ENCODE measurements around the gene COG7. TPM values are rescaled to one million over a fixed set of nuclear protein-coding genes. Genes with fewer than 3 reads are reported as not detected.
A peak's percentile ranks its signal among the peaks of the same experiment; 100 is the strongest.

COG7 gene
- total RNA-seq, 1 experiment from 2014 or later, result 17.9 TPM

- H2AK5ac ChIP-seq (ENCODE audit: insufficient read length, low read length), result no peak overlapping the region
- WGBS (ENCODE audit: extremely low coverage, insufficient read length, low lambda C conversion rate), result no CpG with 5 or more reads among the region's 5 CpGs
Measured at GRCh38 chr16:23365602-23366240, 87.3 kb downstream of the COG7 start.

More at GRCh38 chr16:23365602-23366240, 87.3 kb downstream of the COG7 start:
- H3K9ac ChIP-seq (ENCODE audit: extremely low read depth, insufficient read length, low read length), result no peak overlapping the region
- H3K4me2 ChIP-seq (ENCODE audit: insufficient read depth, insufficient read length, low read length), result no peak overlapping the region
- no peak overlapping the region for H2BK120ac ChIP-seq (ENCODE audit: low read depth, low read length, poor library complexity, severe bottlenecking)
- Mint-ChIP-seq H3K4me1 (peaks cover 9 to 11% of the 10 kb centered on the region in 2 experiments), H3K4me3 (no peak overlapping the region), H3K9me3 (no peaks in the 10 kb centered on the region), H3K36me3 (ENCODE audit: insufficient read depth in 1 of 3, low read depth in 3 of 3) (no peaks in the 10 kb centered on the region), H3K27me3 (ENCODE audit: low read depth) (no peaks in the 10 kb centered on the region; the same call in none of the 2 replicates), H3K27ac (peak overlapping the region in 1 of 3 experiments; percentile 59; a peak in 1 of 7 replicates)
- TF ChIP-seq CTCF (conservative IDR thresholded peaks at IDR 0.05), result no peak
- H4K91ac ChIP-seq (ENCODE audit: insufficient read length, low read depth, low read length), result no peak overlapping the region
- H3K14ac ChIP-seq (ENCODE audit: insufficient read depth, low read length), result no peak overlapping the region
- H2AFZ ChIP-seq (ENCODE audit: low read length), result no peak overlapping the region
- H2BK12ac ChIP-seq (ENCODE audit: insufficient read length, low read depth, low read length), result no peak overlapping the region
- H3K27ac ChIP-seq (ENCODE audit: insufficient read length, low read depth, low read length), result no peak overlapping the region
- H2BK5ac ChIP-seq (ENCODE audit: insufficient read length, low read length), result no peak overlapping the region
- H3K56ac ChIP-seq (ENCODE audit: insufficient read length, low read depth, low read length), result no peak overlapping the region
- H3K23ac ChIP-seq (ENCODE audit: insufficient read length, low read depth, low read length), result no peak overlapping the region
- no peak overlapping the region for H3K18ac ChIP-seq (ENCODE audit: insufficient read length, low read depth, low read length)
- no peak for DNase-seq
- no peak overlapping the region for H2BK15ac ChIP-seq (ENCODE audit: low read depth, low read length)
- no peak overlapping the region for H4K8ac ChIP-seq (replicated peaks; ENCODE audit: insufficient read length, low read depth, low read length)
- peaks cover 2% of the 10 kb centered on the region; the same call in 1 of the 2 replicates for H3K4me1 ChIP-seq (ENCODE audit: insufficient read depth, low read length)
- no peaks in the 10 kb centered on the region; the same call in 1 of the 2 replicates for H3K79me2 ChIP-seq (ENCODE audit: insufficient read depth, low read length)
- no peaks in the 10 kb centered on the region for H4K20me1 ChIP-seq (ENCODE audit: control insufficient read depth, insufficient read depth, insufficient read length)
- H3T11ph ChIP-seq (ENCODE audit: low read length), result no peak overlapping the region
- no peak overlapping the region for H3K4ac ChIP-seq (ENCODE audit: low read depth, low read length)
- no peaks in the 10 kb centered on the region for H3K9me3 ChIP-seq (ENCODE audit: control insufficient read depth, low read depth, low read length)
- no peak overlapping the region for H4K5ac ChIP-seq (ENCODE audit: insufficient read length, low read depth, low read length)
- H3K23me2 ChIP-seq (ENCODE audit: insufficient read length, low read depth, low read length, poor library complexity, severe bottlenecking), result no peaks in the 10 kb centered on the region
- no peaks in the 10 kb centered on the region for H3K79me1 ChIP-seq (ENCODE audit: insufficient read depth, low read depth, low read length, poor library complexity, severe bottlenecking)
- no peaks in the 10 kb centered on the region for H3K27me3 ChIP-seq (ENCODE audit: insufficient read depth, low read length)
- H2BK20ac ChIP-seq (ENCODE audit: low read depth, low read length, poor library complexity, severe bottlenecking), result no peak overlapping the region

Data from H9 (cell line).